B cell (primary cell): ENCODE measurements around the gene STRBP.

Source experiments
- EZH2 ChIP-seq: IDR thresholded peaks from 2 replicates; pipeline ENCODE4 v1.6.1; 2012; ENCODE audit warnings: borderline replicate concordance, low read depth, mild to moderate bottlenecking, moderate library complexity, low read length; ENCODE audit not compliant: insufficient read depth, poor library complexity, severe bottlenecking
- TF ChIP-seq, protein P1 (sequence below): fragments of 200-600 bp; IDR thresholded peaks from one replicate; pipeline ENCODE4 v1.8.0; 2022; ENCODE audit warnings: antibody characterized with exemption, mild to moderate bottlenecking

DNA sequence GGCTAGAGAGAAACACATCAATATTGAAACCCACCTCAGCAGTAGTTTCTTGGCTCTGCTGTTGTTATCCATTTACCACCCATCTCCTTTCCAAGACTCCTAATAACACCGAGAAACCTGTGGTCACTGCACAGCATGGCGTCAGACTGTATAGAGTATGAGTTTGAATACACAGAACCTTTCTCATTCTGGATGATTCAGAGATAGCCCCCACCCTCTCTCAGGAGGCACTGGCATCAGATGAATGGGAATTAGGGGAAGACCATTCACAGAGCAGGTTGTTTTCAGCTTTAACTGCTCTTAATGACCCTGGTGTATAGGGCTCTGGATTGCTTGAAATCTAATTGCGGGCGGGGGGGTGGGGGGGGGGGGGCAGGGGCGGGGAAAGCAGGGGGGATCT, 148.3 kb downstream of the STRBP start:
- TF ChIP-seq EZH2, result no peak
- TF ChIP-seq, protein P1, sequence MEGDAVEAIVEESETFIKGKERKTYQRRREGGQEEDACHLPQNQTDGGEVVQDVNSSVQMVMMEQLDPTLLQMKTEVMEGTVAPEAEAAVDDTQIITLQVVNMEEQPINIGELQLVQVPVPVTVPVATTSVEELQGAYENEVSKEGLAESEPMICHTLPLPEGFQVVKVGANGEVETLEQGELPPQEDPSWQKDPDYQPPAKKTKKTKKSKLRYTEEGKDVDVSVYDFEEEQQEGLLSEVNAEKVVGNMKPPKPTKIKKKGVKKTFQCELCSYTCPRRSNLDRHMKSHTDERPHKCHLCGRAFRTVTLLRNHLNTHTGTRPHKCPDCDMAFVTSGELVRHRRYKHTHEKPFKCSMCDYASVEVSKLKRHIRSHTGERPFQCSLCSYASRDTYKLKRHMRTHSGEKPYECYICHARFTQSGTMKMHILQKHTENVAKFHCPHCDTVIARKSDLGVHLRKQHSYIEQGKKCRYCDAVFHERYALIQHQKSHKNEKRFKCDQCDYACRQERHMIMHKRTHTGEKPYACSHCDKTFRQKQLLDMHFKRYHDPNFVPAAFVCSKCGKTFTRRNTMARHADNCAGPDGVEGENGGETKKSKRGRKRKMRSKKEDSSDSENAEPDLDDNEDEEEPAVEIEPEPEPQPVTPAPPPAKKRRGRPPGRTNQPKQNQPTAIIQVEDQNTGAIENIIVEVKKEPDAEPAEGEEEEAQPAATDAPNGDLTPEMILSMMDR, result no peak
